ENCODE data around the gene CA9.

- TF ChIP-seq CTCF (IDR thresholded peaks at IDR 0.05), result peak; percentile 83 to 99 (median 96)
- peak; percentile 62 to 95 for TF ChIP-seq POLR2A (IDR thresholded peaks at IDR 0.05)
Observed at GRCh38 chr9:35646533-35647265, 27.0 kb upstream of the CA9 start.
